K562 (cell line): ENCODE data around the gene YLPM1. TPM values are rescaled to one million over a fixed set of nuclear protein-coding genes. Genes with fewer than 3 reads are reported as not detected.

Experiments
- ATAC-seq: fragments of 200-7000 bp; cut with Tn5 transposase; 3 replicates; pipeline ENCODE4 v1.9.1; 2020; ENCODE audit warnings: moderate library complexity
- BruUV-seq: library from RNA; stranded (reverse); fragments of 400-500 nt; replicated peaks from 2 replicates; lab custom pipeline; 2021; lab: Mats Ljungman, UMichigan
- CTCF ChIA-PET: fragments of 300-600 bp; formaldehyde crosslinking; extraction: SDS; loops from one replicate; lab custom pipeline; 2021; ENCODE audit warnings: low intra/inter-chr PET ratio; lab: Yijun Ruan, JAX
- POLR2A ChIA-PET: fragments of 300-600, 350-650 bp; sonication (Branson Sonifier 250); formaldehyde crosslinking; extraction: SDS; loops from one replicate; lab custom pipeline; 2021; ENCODE audit warnings: antibody characterized with exemption, inconsistent platforms; lab: Yijun Ruan, JAX
- DNase-seq, 4 experiments: peaks; one replicate each; pipeline versions ENCODE4 v3.0.0 to v3.0.0-alpha.2; 2011 to 2018; ENCODE audit warnings: low spot score in 3 of 4, mixed read lengths in 3 of 4; ENCODE audit errors: extremely low read depth in 1 of 4
- FAIRE-seq: peaks from 2 replicates; lab custom pipeline; 2011; peaks lifted over from hg19 to GRCh38; lab: Jason Lieb, UNC
- H2AFZ ChIP-seq: 2 replicates; pipeline ENCODE4 v1.6.0; 2011; ENCODE audit warnings: low read depth, low read length, control low read depth, inconsistent platforms
- H3K27ac ChIP-seq: fragments of 200-600 bp; 3 replicates; pipeline ENCODE4 v1.8.0; 2011; ENCODE audit warnings: low read depth, mild to moderate bottlenecking, control low read depth, inconsistent platforms, low read length, moderate library complexity, mixed read lengths; ENCODE audit errors: extremely low read depth
- H3K27me3 ChIP-seq, 2 experiments: fragments of 300-600 bp in 1 of 2; 2 replicates in 1 of 2; 3 replicates in 1 of 2; pipeline versions ENCODE4 v1.6.0 to v1.8.0; 2011; ENCODE audit warnings: inconsistent platforms in 2 of 2, low read length in 2 of 2, mild to moderate bottlenecking in 1 of 2, mixed read lengths in 1 of 2, moderate library complexity in 1 of 2; ENCODE audit not compliant: control insufficient read depth in 2 of 2, insufficient read depth in 2 of 2
- H3K36me3 ChIP-seq: fragments of 300-600 bp; 3 replicates; pipeline ENCODE4 v1.8.0; 2011; ENCODE audit warnings: mild to moderate bottlenecking, low read length, inconsistent platforms; ENCODE audit not compliant: control insufficient read depth, insufficient read depth
- H3K4me1 ChIP-seq, 2 experiments: fragments of 200-600 bp in 1 of 2; replicated peaks in 1 of 2; 2 replicates in 1 of 2; 3 replicates in 1 of 2; pipeline versions ENCODE4 v1.5.1 to v1.8.0; 2011; ENCODE audit warnings: inconsistent platforms in 2 of 2, low read length in 2 of 2, mild to moderate bottlenecking in 1 of 2, mixed read lengths in 1 of 2, moderate library complexity in 1 of 2; ENCODE audit not compliant: control insufficient read depth in 2 of 2, insufficient read depth in 2 of 2
- H3K4me2 ChIP-seq: 2 replicates; pipeline ENCODE4 v1.6.1; 2011; ENCODE audit warnings: low read length, control low read depth, inconsistent platforms, mixed read lengths; ENCODE audit not compliant: insufficient read depth
- H3K4me3 ChIP-seq: fragments of 200-600 bp; sonication (generic), shearing (Covaris generic); 2 replicates; pipeline ENCODE4 v1.5.1; 2016; ENCODE audit warnings: control low read depth, inconsistent platforms
- H3K79me2 ChIP-seq: fragments of 200-600 bp; 3 replicates; pipeline ENCODE4 v1.8.0; 2011; ENCODE audit warnings: low read length, inconsistent platforms; ENCODE audit not compliant: control insufficient read depth, insufficient read depth
- H3K9ac ChIP-seq, 2 experiments: 2 replicates each; pipeline versions ENCODE4 v1.6.0 to v1.6.1; 2011; ENCODE audit warnings: low read depth in 2 of 2, low read length in 2 of 2, control low read depth in 1 of 2, inconsistent platforms in 1 of 2, mild to moderate bottlenecking in 1 of 2, mixed read lengths in 1 of 2; ENCODE audit not compliant: insufficient read depth in 1 of 2
- H3K9me1 ChIP-seq: one replicate; pipeline ENCODE4 v1.6.0; 2011; ENCODE audit warnings: inconsistent platforms, mild to moderate bottlenecking, low read length, moderate library complexity; ENCODE audit not compliant: control insufficient read depth, insufficient read depth
- H3K9me3 ChIP-seq: replicated peaks from 2 replicates; pipeline ENCODE4 v1.5.1; 2011; ENCODE audit warnings: low read depth, low read length, inconsistent platforms; ENCODE audit not compliant: control insufficient read depth, insufficient read depth
- H4K20me1 ChIP-seq: replicated peaks from 2 replicates; pipeline ENCODE4 v1.6.1; 2011; ENCODE audit warnings: low read length, inconsistent platforms, mixed read lengths; ENCODE audit not compliant: control insufficient read depth, insufficient read depth
- CXXC5 ChIP-seq: fragments of 250-450 bp; sonication (Bioruptor Pico); IDR thresholded peaks from 2 replicates; pipeline ENCODE4 v1.8.0; 2022; ENCODE audit warnings: inconsistent platforms, mild to moderate bottlenecking, moderate library complexity
- E2F4 ChIP-seq: sonication (generic); formaldehyde crosslinking; IDR thresholded peaks from 2 replicates; pipeline ENCODE4 v1.8.0; 2022; ENCODE audit warnings: mild to moderate bottlenecking, low read depth, missing genetic modification reagents
- FOXO4 ChIP-seq: fragments of 450-650 bp; formaldehyde crosslinking; IDR thresholded peaks from 2 replicates; pipeline ENCODE4 v1.4.0; 2020; ENCODE audit warnings: mild to moderate bottlenecking, moderate library complexity
- GABPA ChIP-seq: fragments of 200-800 bp; sonication (Bioruptor generic); conservative IDR thresholded peaks from 2 replicates; pipeline ENCODE4 v1.6.1; 2016; ENCODE audit warnings: low read depth, missing genetic modification characterization, missing compliant biosample characterization
- GABPB2 ChIP-seq: fragments of 250-450 bp; sonication (Bioruptor Pico); conservative IDR thresholded peaks from 2 replicates; pipeline ENCODE4 v1.5.1; 2021; ENCODE audit warnings: mild to moderate bottlenecking
- GTF3C2 ChIP-seq: IDR thresholded peaks from 3 replicates; pipeline ENCODE4 v1.6.1; 2011; ENCODE audit warnings: borderline replicate concordance, mild to moderate bottlenecking, moderate library complexity; ENCODE audit not compliant: insufficient read length; ENCODE audit errors: extremely low read depth
- NR2C1 ChIP-seq, 2 experiments: fragments of 450-650 bp; IDR thresholded peaks; 2 replicates each; pipeline ENCODE4 v1.6.1; 2017; ENCODE audit warnings: mild to moderate bottlenecking in 2 of 2, antibody characterized with exemption in 1 of 2, inconsistent platforms in 1 of 2, missing compliant biosample characterization in 1 of 2, missing genetic modification characterization in 1 of 2
- PTBP1 ChIP-seq: fragments of 200-400 bp; formaldehyde crosslinking; IDR thresholded peaks from 2 replicates; pipeline ENCODE4 v1.6.1; 2017; ENCODE audit warnings: low read depth, low read length
- SETDB1 ChIP-seq: IDR thresholded peaks from one replicate; pipeline ENCODE4 v1.6.1; 2012; ENCODE audit warnings: low read length, control low read depth, inconsistent platforms
- SNRNP70 ChIP-seq: fragments of 200-400 bp; formaldehyde crosslinking; optimal IDR thresholded peaks from 2 replicates; pipeline ENCODE3; 2017; ENCODE audit warnings: low read depth, low read length
- SP1 ChIP-seq: sonication (generic); formaldehyde crosslinking; IDR thresholded peaks from 2 replicates; pipeline ENCODE4 v1.8.1; 2022; ENCODE audit warnings: mild to moderate bottlenecking, missing genetic modification reagents
- SREBF2 ChIP-seq: sonication (generic); formaldehyde crosslinking; IDR thresholded peaks from 2 replicates; pipeline ENCODE4 v1.4.0; 2020; ENCODE audit warnings: mild to moderate bottlenecking, missing genetic modification reagents
- THRB ChIP-seq: fragments of 450-650 bp; formaldehyde crosslinking; conservative IDR thresholded peaks from 2 replicates; pipeline ENCODE4 v1.4.0; 2022; ENCODE audit warnings: mild to moderate bottlenecking, missing genetic modification characterization
- TRIM25 ChIP-seq: fragments of 450-650 bp; IDR thresholded peaks from 2 replicates; pipeline ENCODE4 v1.7.0; 2016; ENCODE audit warnings: borderline replicate concordance
- WGBS: fragments of 100-300 bp; shearing (Covaris generic); methylation state at CpG from one replicate; pipeline ENCODE4 v1.1.6; 2016; ENCODE audit warnings: low coverage, mixed read lengths; ENCODE audit not compliant: insufficient coverage; ENCODE audit errors: missing lambda C conversion rate; 5-methylcytosine and 5-hydroxymethylcytosine counted together
- in situ Hi-C: fragments of 300-500 bp; cut with MboI; formaldehyde crosslinking; loops from 4 replicates; pipeline ENCODE4 v1.15.0; 2018; ENCODE audit warnings: inconsistent platforms, mixed read lengths
- intact Hi-C: fragments of 100-400 bp; cut with micrococcal nuclease; formaldehyde crosslinking; loops from 2 replicates; pipeline ENCODE4 v1.14.2; 2022
- polyA plus RNA-seq, 8 experiments: library from polyadenylated mRNA; depleted of rRNA in 4 of 8; stranded (reverse) in 5 of 8; unstranded in 3 of 8; fragments of >200 nt; fragmentation: Nextera tagmentation in 2 of 8; fragmentation: Illumina TruSeq in 1 of 8; extraction: Ambion mirVana in 2 of 8; extraction: Trizol in 1 of 8; gene quantifications; 2 replicates each; pipeline versions ENCODE4 v1.2.1 to v1.2.3, GENCODE V29; 2011 to 2014; ENCODE audit warnings: inconsistent platforms in 1 of 8, missing spikeins in 1 of 8
- total RNA-seq, 7 experiments: library from RNA; depleted of rRNA in 6 of 7; stranded (reverse); fragments of >200 nt in 6 of 7; fragmentation: Illumina TruSeq in 2 of 7; extraction: Trizol in 2 of 7; gene quantifications; 2 replicates each; pipeline versions ENCODE4 v1.2.1 to v1.2.3, GENCODE V29; 2011 to 2021; ENCODE audit warnings: low replicate concordance in 1 of 7

The YLPM1 gene
- total and polyA plus RNA-seq, 9 of the 15 experiments (the other 6 are each of a cell fraction or from before 2014, with no cell fraction given): 7.2 to 32.7 (median 14.6) TPM

- Histone ChIP-seq H3K9me3 (no peaks in the 10 kb centered on the region), H4K20me1 (no peaks in the 10 kb centered on the region), H3K79me2 (no peaks in the 10 kb centered on the region), H3K27ac (no peak overlapping the region), H3K4me2 (no peak overlapping the region), H3K4me1 (no peaks in the 10 kb centered on the region), H3K27me3 (no peaks in the 10 kb centered on the region), H3K36me3 (peaks cover 17% of the 10 kb centered on the region; the same call in 2 of the 3 replicates), H3K9ac (no peak overlapping the region), H3K4me3 (no peak overlapping the region), H3K9me1 (no peaks in the 10 kb centered on the region), H2AFZ (no peak overlapping the region)
- WGBS: 52% methylated on average over 5 of the region's 5 CpGs
- intact Hi-C loops (no loop called here), in situ Hi-C loops (no loop called here)
- DNase-seq: no peak
- no TSS peak for BruUV-seq
- ATAC-seq: no peak
- FAIRE-seq: no peak
- CTCF ChIA-PET: no interaction called here
- POLR2A ChIA-PET: interaction anchor here (1.4 kb wide), 1 partner anchor 12 kb away, joined by 4 read pairs; no protein-coding TSS in a partner anchor
- TF ChIP-seq NR2C1 (IDR thresholded peaks at IDR 0.05) (no peak), NR2C1 (tag; IDR thresholded peaks at IDR 0.05) (no peak), SNRNP70 (no peak), E2F4 (CRISPR knock-in tag) (no peak), GABPA (tag) (no peak), SP1 (CRISPR knock-in tag) (no peak), TRIM25 (no peak), PTBP1 (no peak), FOXO4 (CRISPR knock-in tag) (no peak), CXXC5 (CRISPR knock-in tag) (no peak), GABPB2 (no peak), THRB (no peak), GTF3C2 (no peak), SREBF2 (CRISPR knock-in tag) (no peak), SETDB1 (no peak)
Measured at GRCh38 chr14:74840603-74841030, 77.5 kb downstream of the YLPM1 start.
